ENCODE data around the gene KMT2A.

Gene KMT2A

DNA sequence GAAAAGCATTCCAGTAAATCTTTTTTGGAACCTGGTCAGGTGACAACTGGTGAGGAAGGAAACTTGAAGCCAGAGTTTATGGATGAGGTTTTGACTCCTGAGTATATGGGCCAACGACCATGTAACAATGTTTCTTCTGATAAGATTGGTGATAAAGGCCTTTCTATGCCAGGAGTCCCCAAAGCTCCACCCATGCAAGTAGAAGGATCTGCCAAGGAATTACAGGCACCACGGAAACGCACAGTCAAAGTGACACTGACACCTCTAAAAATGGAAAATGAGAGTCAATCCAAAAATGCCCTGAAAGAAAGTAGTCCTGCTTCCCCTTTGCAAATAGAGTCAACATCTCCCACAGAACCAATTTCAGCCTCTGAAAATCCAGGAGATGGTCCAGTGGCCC lies 66.9 kb downstream of the KMT2A start:
- no peak overlapping the region for H3K4me3 ChIP-seq (ENCODE audit: low read depth, low read length)

GRCh38 chr11:118511601-118512000 lies 75.3 kb downstream of the KMT2A start:
- Histone ChIP-seq H3K36me3 (ENCODE audit: control insufficient read depth, insufficient read depth, low read length) (peaks cover 35% of the 10 kb centered on the region), H3K9ac (ENCODE audit: low read depth, low read length) (no peak overlapping the region), H3K4me1 (ENCODE audit: control insufficient read depth, insufficient read depth, low read length) (peaks cover 8% of the 10 kb centered on the region), H3K27me3 (ENCODE audit: control insufficient read depth, insufficient read depth, low read length) (no peaks in the 10 kb centered on the region), H3K9me3 (ENCODE audit: control insufficient read depth, insufficient read depth, low read length) (no peaks in the 10 kb centered on the region), H3K4me3 (ENCODE audit: low read depth, low read length) (no peak overlapping the region)

More for the DNA sequence above, 66.9 kb downstream of the KMT2A start:
- H3K9me3 ChIP-seq (ENCODE audit: control insufficient read depth, insufficient read depth, low read length) = no peaks in the 10 kb centered on the region
- H3K36me3 ChIP-seq (ENCODE audit: control insufficient read depth, insufficient read depth, low read length) = peaks cover 62% of the 10 kb centered on the region
- H3K4me1 ChIP-seq (ENCODE audit: control insufficient read depth, insufficient read depth, low read length) = no peaks in the 10 kb centered on the region
- H3K9ac ChIP-seq (ENCODE audit: low read depth, low read length) = no peak overlapping the region
- no peaks in the 10 kb centered on the region for H3K27me3 ChIP-seq (ENCODE audit: control insufficient read depth, insufficient read depth, low read length)

DNA sequence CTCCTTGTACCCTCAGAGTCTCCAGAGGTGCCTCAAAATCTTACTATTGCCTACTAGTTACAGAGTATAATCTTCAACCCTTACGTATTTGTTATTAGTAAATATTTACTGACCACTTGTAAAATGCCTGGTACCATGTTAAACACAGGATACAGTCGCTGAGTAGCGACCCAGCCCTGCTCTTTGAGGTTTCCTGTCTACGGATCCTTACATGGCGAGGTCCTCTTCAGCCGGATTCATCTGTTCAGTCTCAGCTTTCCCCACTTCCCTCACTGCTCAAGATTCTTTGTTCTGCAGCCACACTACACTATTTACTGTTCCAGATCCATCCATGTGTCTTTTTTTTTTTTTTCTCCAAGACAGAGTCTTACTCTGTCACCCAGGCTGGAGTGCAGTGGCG lies 77.8 kb downstream of the KMT2A start:
- Histone ChIP-seq H3K27me3 (ENCODE audit: control insufficient read depth, insufficient read depth, low read length) (no peaks in the 10 kb centered on the region), H3K36me3 (ENCODE audit: control insufficient read depth, insufficient read depth, low read length) (peaks cover 29% of the 10 kb centered on the region), H3K4me1 (ENCODE audit: control insufficient read depth, insufficient read depth, low read length) (peaks cover 8% of the 10 kb centered on the region), H3K9me3 (ENCODE audit: control insufficient read depth, insufficient read depth, low read length) (no peaks in the 10 kb centered on the region), H3K4me3 (ENCODE audit: low read depth, low read length) (no peak overlapping the region), H3K9ac (ENCODE audit: low read depth, low read length) (no peak overlapping the region)

DNA sequence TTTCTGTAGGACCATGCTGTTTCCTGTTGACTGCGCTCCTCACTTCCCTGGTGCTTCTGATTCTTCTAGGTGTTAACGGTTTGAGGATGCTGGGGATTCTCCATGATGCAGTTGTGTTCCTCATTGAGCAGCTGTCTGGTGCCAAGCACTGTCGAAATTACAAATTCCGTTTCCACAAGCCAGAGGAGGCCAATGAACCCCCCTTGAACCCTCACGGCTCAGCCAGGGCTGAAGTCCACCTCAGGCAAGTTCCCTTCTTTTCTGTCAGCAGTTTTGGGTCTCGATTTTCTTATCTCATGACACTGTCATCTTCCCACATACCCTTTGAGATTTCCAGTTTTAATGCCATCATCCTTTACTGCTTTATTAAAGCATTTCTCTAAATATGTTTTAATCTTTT lies 83.3 kb downstream of the KMT2A start:
- peaks cover 47% of the 10 kb centered on the region for H3K36me3 ChIP-seq (ENCODE audit: control insufficient read depth, insufficient read depth, low read length)
- no peak overlapping the region for H3K9ac ChIP-seq (ENCODE audit: low read depth, low read length)
- H3K4me1 ChIP-seq (ENCODE audit: control insufficient read depth, insufficient read depth, low read length) = no peaks in the 10 kb centered on the region
- H3K9me3 ChIP-seq (ENCODE audit: control insufficient read depth, insufficient read depth, low read length) = no peaks in the 10 kb centered on the region
- no peaks in the 10 kb centered on the region for H3K27me3 ChIP-seq (ENCODE audit: control insufficient read depth, insufficient read depth, low read length)
- no peak overlapping the region for H3K4me3 ChIP-seq (ENCODE audit: low read depth, low read length)

GRCh38 chr11:118521892-118522311 lies 85.6 kb downstream of the KMT2A start:
- Histone ChIP-seq H3K4me1 (ENCODE audit: control insufficient read depth, insufficient read depth, low read length) (no peaks in the 10 kb centered on the region), H3K27me3 (ENCODE audit: control insufficient read depth, insufficient read depth, low read length) (no peaks in the 10 kb centered on the region), H3K9ac (ENCODE audit: low read depth, low read length) (no peak overlapping the region), H3K9me3 (ENCODE audit: control insufficient read depth, insufficient read depth, low read length) (no peaks in the 10 kb centered on the region), H3K4me3 (ENCODE audit: low read depth, low read length) (no peak overlapping the region), H3K36me3 (ENCODE audit: control insufficient read depth, insufficient read depth, low read length) (peaks cover 37% of the 10 kb centered on the region)

GRCh38 chr11:118522571-118523072 lies 86.3 kb downstream of the KMT2A start:
- H3K4me1 ChIP-seq (ENCODE audit: control insufficient read depth, insufficient read depth, low read length) = no peaks in the 10 kb centered on the region
- no peak overlapping the region for H3K4me3 ChIP-seq (ENCODE audit: low read depth, low read length)
- H3K27me3 ChIP-seq (ENCODE audit: control insufficient read depth, insufficient read depth, low read length) = no peaks in the 10 kb centered on the region
- H3K36me3 ChIP-seq (ENCODE audit: control insufficient read depth, insufficient read depth, low read length) = peaks cover 37% of the 10 kb centered on the region
- H3K9ac ChIP-seq (ENCODE audit: low read depth, low read length) = no peak overlapping the region
- H3K9me3 ChIP-seq (ENCODE audit: control insufficient read depth, insufficient read depth, low read length) = no peaks in the 10 kb centered on the region

- Histone ChIP-seq H3K4me1 (ENCODE audit: control insufficient read depth, insufficient read depth, low read length) (peaks cover 2% of the 10 kb centered on the region), H3K27me3 (ENCODE audit: control insufficient read depth, insufficient read depth, low read length) (no peaks in the 10 kb centered on the region), H3K9ac (ENCODE audit: low read depth, low read length) (no peak overlapping the region), H3K4me3 (ENCODE audit: low read depth, low read length) (no peak overlapping the region), H3K36me3 (ENCODE audit: control insufficient read depth, insufficient read depth, low read length) (peaks cover 37% of the 10 kb centered on the region), H3K9me3 (ENCODE audit: control insufficient read depth, insufficient read depth, low read length) (no peaks in the 10 kb centered on the region)
Observed at GRCh38 chr11:118524356-118524755, 88.1 kb downstream of the KMT2A start.

GRCh38 chr11:118524757-118525470 lies 88.6 kb downstream of the KMT2A start:
- peaks cover 31% of the 10 kb centered on the region for H3K36me3 ChIP-seq (ENCODE audit: control insufficient read depth, insufficient read depth, low read length)
- no peak overlapping the region for H3K9ac ChIP-seq (ENCODE audit: low read depth, low read length)
- no peaks in the 10 kb centered on the region for H3K9me3 ChIP-seq (ENCODE audit: control insufficient read depth, insufficient read depth, low read length)
- H3K4me1 ChIP-seq (ENCODE audit: control insufficient read depth, insufficient read depth, low read length) = peaks cover 7% of the 10 kb centered on the region
- H3K27me3 ChIP-seq (ENCODE audit: control insufficient read depth, insufficient read depth, low read length) = no peaks in the 10 kb centered on the region
- no peak overlapping the region for H3K4me3 ChIP-seq (ENCODE audit: low read depth, low read length)

GRCh38 chr11:118526688-118527087 lies 90.4 kb downstream of the KMT2A start:
- Histone ChIP-seq H3K36me3 (ENCODE audit: control insufficient read depth, insufficient read depth, low read length) (peaks cover 16% of the 10 kb centered on the region), H3K9me3 (ENCODE audit: control insufficient read depth, insufficient read depth, low read length) (no peaks in the 10 kb centered on the region), H3K4me1 (ENCODE audit: control insufficient read depth, insufficient read depth, low read length) (peaks cover 10% of the 10 kb centered on the region), H3K9ac (ENCODE audit: low read depth, low read length) (no peak overlapping the region), H3K4me3 (ENCODE audit: low read depth, low read length) (no peak overlapping the region), H3K27me3 (ENCODE audit: control insufficient read depth, insufficient read depth, low read length) (no peaks in the 10 kb centered on the region)

DNA sequence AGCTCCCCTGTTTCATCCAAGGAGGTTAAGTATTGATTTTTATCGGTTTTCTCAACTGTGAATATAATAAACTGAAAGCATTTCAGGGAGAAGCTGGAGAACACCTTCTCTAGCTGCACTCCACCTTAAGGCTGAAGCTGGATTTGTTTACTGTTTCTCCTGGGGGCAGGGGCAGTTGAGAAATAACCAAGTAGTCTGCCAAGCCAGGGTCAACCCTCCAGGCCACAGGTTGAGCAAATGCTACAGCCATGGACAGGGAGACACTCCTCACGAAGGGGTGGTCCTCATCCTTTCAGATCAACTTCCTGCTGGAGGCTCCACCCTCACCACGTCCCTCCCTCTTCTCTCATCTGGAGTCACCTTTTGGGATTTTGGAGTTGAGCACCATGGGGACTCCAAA lies 90.8 kb downstream of the KMT2A start, which contains the start of gene TTC36:
Gene TTC36, plus strand, starts transcription at position 366 of the 400 bp plus-strand sequence. Its CDS starts 21 bp downstream, at position 387.
- no peaks in the 10 kb centered on the region for H3K27me3 ChIP-seq (ENCODE audit: control insufficient read depth, insufficient read depth, low read length)
- H3K4me1 ChIP-seq (ENCODE audit: control insufficient read depth, insufficient read depth, low read length) = peaks cover 13% of the 10 kb centered on the region
- H3K36me3 ChIP-seq (ENCODE audit: control insufficient read depth, insufficient read depth, low read length) = peaks cover 12% of the 10 kb centered on the region
- no peaks in the 10 kb centered on the region for H3K9me3 ChIP-seq (ENCODE audit: control insufficient read depth, insufficient read depth, low read length)
- no peak within 1 kb of the TSS for H3K4me3 ChIP-seq (ENCODE audit: low read depth, low read length)
- H3K9ac ChIP-seq (ENCODE audit: low read depth, low read length) = no peak within 1 kb of the TSS

DNA sequence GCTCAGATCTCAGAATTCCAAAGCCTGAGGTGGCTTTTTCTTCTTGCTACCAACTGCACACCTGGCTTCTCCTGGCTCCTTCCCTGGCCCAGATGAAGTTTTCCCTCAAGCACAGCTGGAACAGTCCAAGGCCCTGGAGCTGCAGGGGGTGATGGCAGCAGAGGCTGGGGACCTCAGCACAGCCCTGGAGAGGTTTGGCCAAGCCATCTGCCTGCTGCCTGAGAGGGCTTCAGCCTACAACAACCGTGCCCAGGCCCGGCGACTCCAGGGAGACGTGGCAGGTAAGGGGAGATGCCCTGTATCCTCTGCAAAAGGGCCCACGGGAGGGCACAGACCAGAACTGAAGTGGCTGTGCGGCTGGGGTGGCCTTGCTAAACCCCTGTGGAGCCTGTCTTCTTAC lies 92.2 kb downstream of the KMT2A start:
- Histone ChIP-seq H3K27me3 (ENCODE audit: control insufficient read depth, insufficient read depth, low read length) (no peaks in the 10 kb centered on the region), H3K4me3 (ENCODE audit: low read depth, low read length) (no peak overlapping the region), H3K9ac (ENCODE audit: low read depth, low read length) (no peak overlapping the region), H3K36me3 (ENCODE audit: control insufficient read depth, insufficient read depth, low read length) (peaks cover 7% of the 10 kb centered on the region), H3K9me3 (ENCODE audit: control insufficient read depth, insufficient read depth, low read length) (no peaks in the 10 kb centered on the region), H3K4me1 (ENCODE audit: control insufficient read depth, insufficient read depth, low read length) (peaks cover 13% of the 10 kb centered on the region)

- no peaks in the 10 kb centered on the region for H3K27me3 ChIP-seq (ENCODE audit: control insufficient read depth, insufficient read depth, low read length)
- no peak overlapping the region for H3K9ac ChIP-seq (ENCODE audit: low read depth, low read length)
- peaks cover 13% of the 10 kb centered on the region for H3K4me1 ChIP-seq (ENCODE audit: control insufficient read depth, insufficient read depth, low read length)
- no peaks in the 10 kb centered on the region for H3K9me3 ChIP-seq (ENCODE audit: control insufficient read depth, insufficient read depth, low read length)
- peaks cover 4% of the 10 kb centered on the region for H3K36me3 ChIP-seq (ENCODE audit: control insufficient read depth, insufficient read depth, low read length)
- H3K4me3 ChIP-seq (ENCODE audit: low read depth, low read length) = peak overlapping the region; percentile 100
Observed at GRCh38 chr11:118529584-118530175, 93.4 kb downstream of the KMT2A start.

Measured in iPS-15b (cell line).